RPMI8226 (cell line): Measurements from ENCODE around the gene CNTN5.
"Not testable (repeated sequence)": the region's sequence is repeated elsewhere in the genome, so short reads cannot be mapped to it uniquely, and the experiment has no call there.

Source experiments
- DNase-seq: peaks from one replicate; pipeline ENCODE4 v3.0.0-alpha.2; 2015

Gene CNTN5

GRCh38 chr11:100247704-100248103, 1227.0 kb downstream of the CNTN5 start:
- DNase-seq: no peak

- not testable (repeated sequence) for DNase-seq
Measured at GRCh38 chr11:100257238-100257803, 1236.6 kb downstream of the CNTN5 start.

- no peak for DNase-seq
Measured at GRCh38 chr11:100269516-100269915, 1248.8 kb downstream of the CNTN5 start.

GRCh38 chr11:100273066-100273815, 1252.5 kb downstream of the CNTN5 start:
- DNase-seq: no peak

- DNase-seq: not testable (repeated sequence)
Measured at GRCh38 chr11:100274466-100274865, 1253.7 kb downstream of the CNTN5 start.

GRCh38 chr11:100294748-100295147, 1274.0 kb downstream of the CNTN5 start:
- DNase-seq: no peak

GRCh38 chr11:100296051-100296679, 1275.4 kb downstream of the CNTN5 start:
- DNase-seq: no peak

- no peak for DNase-seq
Measured at GRCh38 chr11:100297516-100297915, 1276.8 kb downstream of the CNTN5 start.

GRCh38 chr11:100302824-100303223, 1282.1 kb downstream of the CNTN5 start:
- DNase-seq: no peak

- DNase-seq: no peak
Measured at GRCh38 chr11:100303897-100304296, 1283.1 kb downstream of the CNTN5 start.

GRCh38 chr11:100308202-100308601, 1287.5 kb downstream of the CNTN5 start:
- DNase-seq: no peak

- no peak for DNase-seq
Measured at GRCh38 chr11:100315946-100316345, 1295.2 kb downstream of the CNTN5 start.

GRCh38 chr11:100316952-100317351, 1296.2 kb downstream of the CNTN5 start:
- DNase-seq: no peak

- DNase-seq: no peak
Measured at GRCh38 chr11:100319691-100320090, 1298.9 kb downstream of the CNTN5 start.

- no peak for DNase-seq
Measured at GRCh38 chr11:100328626-100329340, 1308.0 kb downstream of the CNTN5 start.

GRCh38 chr11:100329352-100329751, 1308.6 kb downstream of the CNTN5 start:
- peak; percentile 47 for DNase-seq

GRCh38 chr11:100336873-100337272, 1316.1 kb downstream of the CNTN5 start:
- no peak for DNase-seq

- DNase-seq: no peak
Measured at GRCh38 chr11:100338144-100338840, 1317.5 kb downstream of the CNTN5 start.

GRCh38 chr11:100340466-100341319, 1319.9 kb downstream of the CNTN5 start:
- no peak for DNase-seq

- DNase-seq: no peak
Measured at GRCh38 chr11:100353083-100353482, 1332.3 kb downstream of the CNTN5 start.

- DNase-seq: no peak
Measured at GRCh38 chr11:100354736-100355135, 1334.0 kb downstream of the CNTN5 start.

GRCh38 chr11:100356035-100356434, 1335.3 kb downstream of the CNTN5 start:
- DNase-seq: no peak
